Measurements from ENCODE around the gene BMP8B.

Gene BMP8B

GRCh38 chr1:39717809-39718208, 70.9 kb downstream of the BMP8B start:
- DNase-seq, result no peak

- no peak for DNase-seq
Measured at GRCh38 chr1:39713557-39713956, 75.1 kb downstream of the BMP8B start.

GRCh38 chr1:39711966-39712340, 76.7 kb downstream of the BMP8B start:
- DNase-seq, result no peak

- DNase-seq, result no peak
Measured at GRCh38 chr1:39711104-39711965, 77.3 kb downstream of the BMP8B start.

- no peak for DNase-seq
Measured at GRCh38 chr1:39707506-39707905, 81.2 kb downstream of the BMP8B start.

All from CD4-positive, alpha-beta T cell treated with Interferon gamma for 1 hour (primary cell).